Kidney epithelial cell (primary cell): ENCODE results near the gene RGN. TPM values are rescaled to one million over a fixed set of nuclear protein-coding genes. Genes with fewer than 3 reads are reported as not detected.
"Not testable (repeated sequence)": the region's sequence is repeated elsewhere in the genome, so short reads cannot be mapped to it uniquely, and the experiment has no call there.

Experiments used
- DNase-seq: peaks from one replicate; pipeline ENCODE4 v3.0.0-alpha.2; 2010; ENCODE audit warnings: low read depth
- H3K27me3 ChIP-seq: 2 replicates; pipeline ENCODE4 v1.6.0; 2011; ENCODE audit warnings: low read length; ENCODE audit not compliant: control insufficient read depth, insufficient read depth
- H3K36me3 ChIP-seq: 2 replicates; pipeline ENCODE4 v1.5.1; 2011; ENCODE audit warnings: low read length; ENCODE audit not compliant: control insufficient read depth, insufficient read depth
- H3K4me3 ChIP-seq: 2 replicates; pipeline ENCODE4 v1.5.1; 2011; ENCODE audit warnings: low read depth, mild to moderate bottlenecking, control low read depth, low read length
- total RNA-seq: library from RNA; depleted of rRNA; stranded (reverse); fragments of >200 nt; gene quantifications from 2 replicates; pipeline ENCODE4 v1.2.3, GENCODE V29; 2015
- TF ChIP-seq, protein P1 (sequence below): IDR thresholded peaks from 2 replicates; pipeline ENCODE4 v1.5.1; 2011; ENCODE audit warnings: mild to moderate bottlenecking, moderate library complexity, low read length, control low read depth, inconsistent platforms; ENCODE audit not compliant: insufficient read depth, poor library complexity, severe bottlenecking

The RGN gene
- total RNA-seq, 1 donor from 2014 or later, result 4.4 TPM

DNA sequence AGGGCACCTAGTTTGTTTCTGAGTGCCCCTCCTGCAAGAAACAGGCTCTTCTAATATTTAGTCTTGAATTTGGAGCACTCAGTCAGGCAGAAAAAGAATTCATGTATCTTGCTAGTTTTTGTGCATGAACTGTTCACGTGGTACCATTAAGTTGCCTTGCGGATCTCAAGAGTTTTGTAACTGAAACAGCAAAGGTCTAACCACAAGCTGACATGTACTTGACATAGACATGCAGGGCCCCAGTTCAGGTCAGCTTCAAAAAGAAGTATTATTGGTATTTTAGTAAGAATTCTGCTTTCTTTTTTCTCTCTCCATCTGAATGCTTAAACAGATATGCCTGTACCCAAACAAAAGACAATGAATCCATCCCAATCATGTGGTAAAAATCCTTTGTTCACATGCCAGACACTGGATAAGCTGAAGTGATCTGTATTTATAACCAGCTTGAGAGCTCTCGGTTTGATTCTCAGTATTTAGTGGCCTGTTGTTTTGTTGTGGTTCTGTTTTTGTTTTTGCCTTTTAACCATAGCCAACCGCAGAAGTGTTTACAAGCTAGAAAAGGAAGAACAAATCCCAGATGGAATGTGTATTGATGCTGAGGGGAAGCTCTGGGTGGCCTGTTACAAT is 13.0 kb downstream of the RGN start:
- Histone ChIP-seq H3K36me3 (no peaks in the 10 kb centered on the region), H3K4me3 (no peak overlapping the region), H3K27me3 (no peaks in the 10 kb centered on the region)
- DNase-seq, result no peak
- TF ChIP-seq, protein P1, sequence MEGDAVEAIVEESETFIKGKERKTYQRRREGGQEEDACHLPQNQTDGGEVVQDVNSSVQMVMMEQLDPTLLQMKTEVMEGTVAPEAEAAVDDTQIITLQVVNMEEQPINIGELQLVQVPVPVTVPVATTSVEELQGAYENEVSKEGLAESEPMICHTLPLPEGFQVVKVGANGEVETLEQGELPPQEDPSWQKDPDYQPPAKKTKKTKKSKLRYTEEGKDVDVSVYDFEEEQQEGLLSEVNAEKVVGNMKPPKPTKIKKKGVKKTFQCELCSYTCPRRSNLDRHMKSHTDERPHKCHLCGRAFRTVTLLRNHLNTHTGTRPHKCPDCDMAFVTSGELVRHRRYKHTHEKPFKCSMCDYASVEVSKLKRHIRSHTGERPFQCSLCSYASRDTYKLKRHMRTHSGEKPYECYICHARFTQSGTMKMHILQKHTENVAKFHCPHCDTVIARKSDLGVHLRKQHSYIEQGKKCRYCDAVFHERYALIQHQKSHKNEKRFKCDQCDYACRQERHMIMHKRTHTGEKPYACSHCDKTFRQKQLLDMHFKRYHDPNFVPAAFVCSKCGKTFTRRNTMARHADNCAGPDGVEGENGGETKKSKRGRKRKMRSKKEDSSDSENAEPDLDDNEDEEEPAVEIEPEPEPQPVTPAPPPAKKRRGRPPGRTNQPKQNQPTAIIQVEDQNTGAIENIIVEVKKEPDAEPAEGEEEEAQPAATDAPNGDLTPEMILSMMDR, result no peak

DNA sequence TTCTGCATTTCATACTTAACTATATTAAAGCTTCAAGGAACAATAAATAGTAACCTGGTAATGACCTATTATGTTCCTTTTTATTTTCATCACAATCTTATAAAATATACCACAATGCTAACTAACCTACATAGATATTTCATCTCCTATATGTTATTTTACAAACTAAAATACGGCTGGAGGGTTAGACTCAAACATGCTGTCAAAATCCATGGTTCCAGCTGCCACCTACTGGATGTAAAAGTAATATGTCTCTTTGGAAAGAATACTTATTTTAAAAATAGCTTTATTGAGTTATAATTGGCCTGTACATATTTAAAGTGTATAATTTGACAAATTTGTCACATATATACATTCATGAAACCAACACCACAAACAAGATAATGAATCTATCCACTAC is 15.0 kb downstream of the RGN start:
- Histone ChIP-seq H3K36me3 (no peaks in the 10 kb centered on the region), H3K27me3 (no peaks in the 10 kb centered on the region), H3K4me3 (no peak overlapping the region)
- TF ChIP-seq, protein P1, result peak; percentile 49
- DNase-seq, result no peak

DNA sequence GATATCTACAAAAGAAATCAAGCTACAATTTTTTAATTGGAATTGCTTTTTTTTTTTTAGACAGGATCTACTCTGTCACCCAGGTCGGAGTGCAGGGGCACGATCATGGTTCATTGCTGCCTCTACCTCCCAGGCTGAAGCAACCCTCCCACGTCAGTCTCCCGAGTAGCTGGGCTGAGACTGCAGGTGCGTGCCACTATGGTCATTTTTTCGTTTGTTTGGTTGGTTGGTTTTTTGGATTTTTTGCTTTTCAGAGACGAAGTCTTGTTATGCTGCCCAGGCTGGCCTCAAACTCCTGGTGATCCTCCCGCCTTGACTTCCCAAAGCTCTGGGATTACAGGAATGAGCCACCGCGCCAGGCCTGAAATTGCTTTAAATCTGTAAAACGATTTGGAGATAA is 15.6 kb downstream of the RGN start:
- DNase-seq, result no peak
- H3K4me3 ChIP-seq, result no peak overlapping the region
- TF ChIP-seq, protein P1, result no peak
- no peaks in the 10 kb centered on the region for H3K27me3 ChIP-seq
- no peaks in the 10 kb centered on the region for H3K36me3 ChIP-seq

DNA sequence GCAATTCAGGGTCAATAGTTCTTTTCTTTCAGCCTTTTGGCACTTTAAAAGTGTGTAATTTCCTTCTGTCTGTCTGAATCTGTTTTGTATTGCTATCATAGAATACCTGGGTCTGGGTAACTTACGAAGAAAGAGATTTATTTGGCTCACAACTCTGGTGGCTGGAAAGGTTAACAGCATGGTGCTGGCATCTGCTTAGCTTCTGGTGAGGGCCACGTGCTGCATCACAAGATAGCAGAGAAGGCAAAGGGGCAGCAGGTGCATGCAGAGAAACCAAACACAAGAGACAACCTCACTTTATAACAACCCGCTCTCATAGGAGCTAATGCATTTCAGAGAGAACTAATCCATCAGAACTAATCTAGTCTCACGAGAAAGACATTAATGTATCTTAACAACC is 18.8 kb downstream of the RGN start:
- Histone ChIP-seq H3K27me3 (no peaks in the 10 kb centered on the region), H3K4me3 (no peak overlapping the region), H3K36me3 (no peaks in the 10 kb centered on the region)
- TF ChIP-seq, protein P1, result no peak
- no peak for DNase-seq

DNA sequence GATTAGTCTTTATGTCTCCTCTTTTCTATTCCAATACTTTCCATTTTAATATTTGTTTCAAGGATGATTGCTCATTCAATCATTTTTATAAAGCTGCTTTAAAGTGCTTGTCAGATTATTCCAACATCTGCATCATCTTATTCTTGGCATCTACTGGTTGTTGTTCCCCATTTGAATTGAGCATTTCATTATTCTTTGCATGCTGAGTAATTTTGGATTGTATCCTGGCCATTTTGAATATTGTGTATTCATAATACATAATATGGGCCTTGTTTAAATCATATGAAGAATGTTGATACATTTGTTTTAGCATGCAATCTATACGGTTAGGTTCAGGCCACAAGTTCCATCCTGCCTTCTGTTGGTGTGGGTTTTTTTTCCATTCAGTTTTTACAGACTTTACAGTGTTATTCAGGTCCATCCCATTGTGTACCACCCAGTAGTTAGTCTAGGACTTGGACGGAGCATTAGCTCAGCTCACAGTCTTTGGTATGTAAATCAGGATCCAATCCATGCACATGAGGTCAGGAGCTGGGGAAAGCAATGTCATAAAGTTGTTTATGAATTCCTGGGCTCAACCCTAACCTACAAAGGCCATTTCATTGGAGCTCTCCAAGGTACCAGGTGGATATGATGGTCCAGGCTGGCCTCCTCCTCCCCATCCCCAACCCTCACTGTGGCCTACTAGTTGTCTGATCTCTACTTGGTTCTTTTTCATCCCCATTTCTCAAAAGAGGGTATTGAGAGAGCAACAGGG is 20.3 kb downstream of the RGN start:
- no peaks in the 10 kb centered on the region for H3K36me3 ChIP-seq
- no peak for DNase-seq
- H3K27me3 ChIP-seq, result no peaks in the 10 kb centered on the region
- TF ChIP-seq, protein P1, result no peak
- H3K4me3 ChIP-seq, result no peak overlapping the region

DNA sequence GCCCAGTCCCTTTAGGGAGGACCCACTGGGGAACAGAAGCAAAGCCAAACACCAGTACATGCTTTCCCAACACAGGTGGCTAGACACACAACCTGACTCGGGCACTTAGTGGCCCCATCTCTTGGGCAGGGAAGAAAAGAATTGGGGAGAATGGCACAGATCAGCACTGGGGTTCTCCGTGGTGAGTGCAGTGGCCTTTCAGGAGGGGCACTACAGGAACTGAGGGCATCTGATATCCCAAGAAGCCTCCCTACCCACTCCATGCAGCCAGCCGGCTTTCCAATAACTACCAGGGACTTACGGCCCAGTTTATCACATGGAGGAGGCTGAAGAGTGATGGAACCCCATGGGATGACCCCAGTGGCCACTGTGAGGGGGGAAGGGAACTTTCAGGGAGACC is 23.0 kb downstream of the RGN start:
- Histone ChIP-seq H3K27me3 (no peaks in the 10 kb centered on the region), H3K4me3 (no peak overlapping the region), H3K36me3 (no peaks in the 10 kb centered on the region)
- no peak for DNase-seq
- TF ChIP-seq, protein P1, result no peak

DNA sequence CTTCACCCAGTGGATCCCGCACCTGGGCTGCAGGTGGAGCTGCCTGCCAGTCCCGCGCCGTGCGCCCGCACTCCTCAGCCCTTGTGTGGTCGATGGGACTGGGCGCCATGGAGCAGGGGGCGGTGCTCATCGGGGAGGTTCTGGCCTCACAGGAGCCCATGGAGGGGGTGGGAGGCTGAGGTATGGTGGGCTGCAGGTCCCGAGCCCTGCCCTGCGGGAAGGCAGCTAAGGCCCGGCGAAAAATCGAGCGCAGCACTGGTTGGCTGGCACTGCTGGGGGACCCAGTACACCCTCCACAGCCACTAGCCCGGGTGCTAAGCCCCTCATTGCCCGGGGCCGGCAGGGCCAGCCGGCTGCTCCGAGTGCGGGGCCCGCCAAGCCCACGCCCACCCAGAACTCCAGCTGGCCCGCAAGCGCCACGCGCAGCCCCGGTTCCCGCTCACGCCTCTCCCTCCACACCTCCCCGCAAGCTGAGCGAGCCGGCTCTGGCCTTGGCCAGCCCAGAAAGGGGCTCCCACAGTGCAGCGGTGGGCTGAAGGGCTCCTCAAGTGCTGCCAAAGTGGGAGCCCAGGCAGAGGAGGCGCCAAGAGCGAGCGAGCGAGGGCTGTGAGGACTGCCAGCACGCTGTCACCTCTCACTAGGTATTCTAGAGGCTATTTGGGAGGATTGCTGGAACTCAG is 32.8 kb downstream of the RGN start:
- H3K4me3 ChIP-seq, H3K27me3 ChIP-seq, DNase-seq, H3K36me3 ChIP-seq: not testable (repeated sequence)
